ENCODE measurements around the gene SPRR5. TPM values are rescaled to one million over a fixed set of nuclear protein-coding genes. Genes with fewer than 3 reads are reported as not detected.

SPRR5 gene
- total and polyA plus RNA-seq, 7 donors: not detected

Other genes with a start within 250 kb of the SPRR5 start
- gene LCE2A, start 248.9 kb upstream of the SPRR5 start, total RNA-seq: not detected
- not detected for gene LCE2A, start 248.9 kb upstream of the SPRR5 start, polyA plus RNA-seq
- gene LCE4A, start 239.0 kb upstream of the SPRR5 start, total RNA-seq: not detected
- not detected for gene LCE4A, start 239.0 kb upstream of the SPRR5 start, polyA plus RNA-seq
- under 1 TPM in 1 of 4 donors, not detected in 3; 0.17 TPM for gene KPRP, start 189.2 kb upstream of the SPRR5 start, total RNA-seq
- not detected for gene KPRP, start 189.2 kb upstream of the SPRR5 start, polyA plus RNA-seq
- gene LCE1F, start 172.1 kb upstream of the SPRR5 start, total RNA-seq: not detected
- gene LCE1F, start 172.1 kb upstream of the SPRR5 start, polyA plus RNA-seq: not detected
- not detected for gene LCE1E, start 160.9 kb upstream of the SPRR5 start, total RNA-seq
- not detected for gene LCE1E, start 160.9 kb upstream of the SPRR5 start, polyA plus RNA-seq
- gene LCE1D, start 150.5 kb upstream of the SPRR5 start, total RNA-seq: not detected
- gene LCE1D, start 150.5 kb upstream of the SPRR5 start, polyA plus RNA-seq: not detected
- gene LCE1C, start 140.6 kb upstream of the SPRR5 start, total RNA-seq: not detected
- gene LCE1C, start 140.6 kb upstream of the SPRR5 start, polyA plus RNA-seq: not detected
- gene LCE1B, start 135.2 kb upstream of the SPRR5 start, total RNA-seq: not detected
- not detected for gene LCE1B, start 135.2 kb upstream of the SPRR5 start, polyA plus RNA-seq
- not detected for gene LCE1A, start 119.7 kb upstream of the SPRR5 start, total RNA-seq
- gene LCE1A, start 119.7 kb upstream of the SPRR5 start, polyA plus RNA-seq: not detected
- not detected for gene LCE6A, start 104.3 kb upstream of the SPRR5 start, total RNA-seq
- not detected for gene LCE6A, start 104.3 kb upstream of the SPRR5 start, polyA plus RNA-seq
- gene LCE7A, start 87.2 kb upstream of the SPRR5 start, total RNA-seq: not detected
- gene LCE7A, start 87.2 kb upstream of the SPRR5 start, polyA plus RNA-seq: not detected
- not detected for gene SMCP, start 68.9 kb upstream of the SPRR5 start, total RNA-seq
- gene SMCP, start 68.9 kb upstream of the SPRR5 start, polyA plus RNA-seq: not detected
- gene IVL, start 38.7 kb upstream of the SPRR5 start, total RNA-seq: not detected
- gene IVL, start 38.7 kb upstream of the SPRR5 start, polyA plus RNA-seq: under 1 TPM in 1 of 3 donors, not detected in 2; 0.04 TPM
- not detected for gene SPRR4, start 23.4 kb downstream of the SPRR5 start, total RNA-seq
- gene SPRR4, start 23.4 kb downstream of the SPRR5 start, polyA plus RNA-seq: not detected
- not detected for gene SPRR1A, start 36.9 kb downstream of the SPRR5 start, total RNA-seq
- gene SPRR1A, start 36.9 kb downstream of the SPRR5 start, polyA plus RNA-seq: not detected
- 1 to 10 TPM in 1 of 4 donors, under 1 TPM in 1, not detected in 2; 0.32 to 1.1 TPM for gene SPRR3, start 54.5 kb downstream of the SPRR5 start, total RNA-seq
- gene SPRR3, start 54.5 kb downstream of the SPRR5 start, polyA plus RNA-seq: 1 to 10 TPM in 1 of 3 donors, under 1 TPM in 1, not detected in 1; 0.82 to 1.2 TPM
- gene SPRR1B, start 84.0 kb downstream of the SPRR5 start, total RNA-seq: not detected
- under 1 TPM in 1 of 3 donors, not detected in 2; 0.23 TPM for gene SPRR1B, start 84.0 kb downstream of the SPRR5 start, polyA plus RNA-seq
- gene SPRR2D, start 93.9 kb downstream of the SPRR5 start, total RNA-seq: not detected
- gene SPRR2D, start 93.9 kb downstream of the SPRR5 start, polyA plus RNA-seq: not detected
- gene SPRR2A, start 110.3 kb downstream of the SPRR5 start, total RNA-seq: under 1 TPM in 2 of 4 donors, not detected in 2; 0.34 to 0.56 TPM
- gene SPRR2A, start 110.3 kb downstream of the SPRR5 start, polyA plus RNA-seq: under 1 TPM in 1 of 3 donors, not detected in 2; 0.22 TPM
- not detected for gene SPRR2B, start 124.4 kb downstream of the SPRR5 start, total RNA-seq
- gene SPRR2B, start 124.4 kb downstream of the SPRR5 start, polyA plus RNA-seq: not detected
- not detected for gene SPRR2E, start 147.3 kb downstream of the SPRR5 start, total RNA-seq
- gene SPRR2E, start 147.3 kb downstream of the SPRR5 start, polyA plus RNA-seq: under 1 TPM in 1 of 3 donors, not detected in 2; 0.14 TPM
- gene SPRR2F, start 166.3 kb downstream of the SPRR5 start, total RNA-seq: not detected
- not detected for gene SPRR2F, start 166.3 kb downstream of the SPRR5 start, polyA plus RNA-seq
- not detected for gene SPRR2G, start 203.7 kb downstream of the SPRR5 start, total RNA-seq
- not detected for gene SPRR2G, start 203.7 kb downstream of the SPRR5 start, polyA plus RNA-seq